ENCODE measurements around the gene CYP2U1.

GRCh38 chr4:107996949-107997788, 65.8 kb downstream of the CYP2U1 start:
- TF ChIP-seq, protein P1, sequence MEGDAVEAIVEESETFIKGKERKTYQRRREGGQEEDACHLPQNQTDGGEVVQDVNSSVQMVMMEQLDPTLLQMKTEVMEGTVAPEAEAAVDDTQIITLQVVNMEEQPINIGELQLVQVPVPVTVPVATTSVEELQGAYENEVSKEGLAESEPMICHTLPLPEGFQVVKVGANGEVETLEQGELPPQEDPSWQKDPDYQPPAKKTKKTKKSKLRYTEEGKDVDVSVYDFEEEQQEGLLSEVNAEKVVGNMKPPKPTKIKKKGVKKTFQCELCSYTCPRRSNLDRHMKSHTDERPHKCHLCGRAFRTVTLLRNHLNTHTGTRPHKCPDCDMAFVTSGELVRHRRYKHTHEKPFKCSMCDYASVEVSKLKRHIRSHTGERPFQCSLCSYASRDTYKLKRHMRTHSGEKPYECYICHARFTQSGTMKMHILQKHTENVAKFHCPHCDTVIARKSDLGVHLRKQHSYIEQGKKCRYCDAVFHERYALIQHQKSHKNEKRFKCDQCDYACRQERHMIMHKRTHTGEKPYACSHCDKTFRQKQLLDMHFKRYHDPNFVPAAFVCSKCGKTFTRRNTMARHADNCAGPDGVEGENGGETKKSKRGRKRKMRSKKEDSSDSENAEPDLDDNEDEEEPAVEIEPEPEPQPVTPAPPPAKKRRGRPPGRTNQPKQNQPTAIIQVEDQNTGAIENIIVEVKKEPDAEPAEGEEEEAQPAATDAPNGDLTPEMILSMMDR (conservative IDR thresholded peaks at IDR 0.05; ENCODE audit: low read depth, low read length) = no peak
- no peak for TF ChIP-seq RFX5 (IDR thresholded peaks at IDR 0.05; ENCODE audit: low read depth, low read length)
